GM18502 (cell line): ENCODE data around the gene SYNJ2.
"Not testable (repeated sequence)": the region's sequence is repeated elsewhere in the genome, so short reads cannot be mapped to it uniquely, and the experiment has no call there.

Source experiments
- ATAC-seq: cut with Tn5 transposase; IDR thresholded peaks from one replicate; pipeline ENCODE4 v1.9.1; 2021; ENCODE audit warnings: mild to moderate bottlenecking; ENCODE audit not compliant: unreplicated experiment, poor library complexity

The SYNJ2 gene

GRCh38 chr6:157955675-157956074, 26.0 kb upstream of the SYNJ2 start:
- no peak for ATAC-seq

- no peak for ATAC-seq
Measured at GRCh38 chr6:157956171-157956730, 25.4 kb upstream of the SYNJ2 start.

GRCh38 chr6:157959451-157960227, 22.0 kb upstream of the SYNJ2 start:
- no peak for ATAC-seq

- no peak for ATAC-seq
Measured at GRCh38 chr6:157961153-157961831, 20.4 kb upstream of the SYNJ2 start.

GRCh38 chr6:157961832-157962575, 19.7 kb upstream of the SYNJ2 start:
- no peak for ATAC-seq

GRCh38 chr6:157962601-157963302, 18.9 kb upstream of the SYNJ2 start:
- no peak for ATAC-seq

GRCh38 chr6:157964100-157964499, 17.6 kb upstream of the SYNJ2 start:
- no peak for ATAC-seq

- no peak for ATAC-seq
Measured at GRCh38 chr6:157965387-157965786, 16.3 kb upstream of the SYNJ2 start.

- ATAC-seq, result no peak
Measured at GRCh38 chr6:157966589-157966977, 15.1 kb upstream of the SYNJ2 start.

- no peak for ATAC-seq
Measured at GRCh38 chr6:157967020-157967419, 14.6 kb upstream of the SYNJ2 start.

GRCh38 chr6:157967486-157967885, 14.2 kb upstream of the SYNJ2 start:
- ATAC-seq, result no peak

GRCh38 chr6:157972177-157972576, 9.5 kb upstream of the SYNJ2 start:
- ATAC-seq, result not testable (repeated sequence)

GRCh38 chr6:157974341-157974894, 7.2 kb upstream of the SYNJ2 start:
- no peak for ATAC-seq

GRCh38 chr6:157974967-157975366, 6.7 kb upstream of the SYNJ2 start:
- no peak for ATAC-seq

- no peak for ATAC-seq
Measured at GRCh38 chr6:157975456-157975855, 6.2 kb upstream of the SYNJ2 start.

GRCh38 chr6:157976345-157977175, 5.1 kb upstream of the SYNJ2 start:
- ATAC-seq, result no peak

- ATAC-seq, result no peak
Measured at GRCh38 chr6:157977176-157977804, 4.4 kb upstream of the SYNJ2 start.

- ATAC-seq, result no peak
Measured at GRCh38 chr6:157978021-157978783, 3.5 kb upstream of the SYNJ2 start.
